Stimulated activated CD8-positive, alpha-beta memory T cell treated with anti-CD3 and anti-CD28 coated beads, Interleukin-12 subunit alpha, Interleukin-12 subunit beta, amount 100 ng/mL, for 1 hour (primary cell): Measurements from ENCODE around the gene LDLRAD3.

Source experiments
- DNase-seq: peaks from one replicate; pipeline ENCODE4 v3.0.0-alpha.2; 2020; ENCODE audit warnings: low read depth

LDLRAD3 gene

DNA sequence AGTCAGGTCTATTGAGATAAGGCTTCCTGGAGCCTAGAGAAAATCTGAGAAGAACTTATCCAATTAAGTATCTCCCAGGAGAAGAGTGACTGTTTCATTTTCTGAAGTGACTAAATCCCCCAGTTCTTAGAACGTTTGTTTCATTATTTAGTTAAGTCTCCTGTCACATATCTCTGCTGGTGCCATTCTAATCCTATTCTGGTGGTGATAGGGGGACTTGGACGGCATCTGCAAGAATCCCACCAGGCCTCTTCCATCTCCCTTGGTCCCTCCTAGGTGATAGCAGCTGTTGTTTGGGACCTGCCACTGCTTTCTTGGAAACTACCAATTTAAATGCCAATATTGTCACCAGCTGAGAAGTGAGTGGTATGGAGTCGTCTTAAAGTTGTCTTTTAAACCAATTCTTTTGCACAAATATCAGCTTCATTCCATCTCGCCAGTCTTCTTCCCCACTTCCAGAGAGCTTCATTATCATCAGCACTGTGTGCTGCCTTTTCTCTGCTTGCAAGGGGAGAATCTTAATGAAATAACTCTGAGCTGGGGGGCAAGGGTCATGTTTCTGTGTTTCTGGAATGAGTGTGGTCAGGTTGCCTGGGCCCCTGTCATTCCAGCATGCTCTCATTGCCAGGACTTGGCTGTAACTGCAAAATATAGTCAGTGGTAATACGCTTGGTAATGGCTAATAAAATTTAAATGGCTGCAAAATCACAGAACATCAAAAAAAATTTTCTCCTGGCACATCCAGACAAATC, 104.8 kb downstream of the LDLRAD3 start:
- no peak for DNase-seq

GRCh38 chr11:36051235-36052144, 107.6 kb downstream of the LDLRAD3 start:
- no peak for DNase-seq

GRCh38 chr11:36053281-36053680, 109.4 kb downstream of the LDLRAD3 start:
- no peak for DNase-seq

GRCh38 chr11:36053862-36054261, 110.0 kb downstream of the LDLRAD3 start:
- DNase-seq = no peak

- no peak for DNase-seq
Measured at GRCh38 chr11:36054628-36055027, 110.8 kb downstream of the LDLRAD3 start.

- DNase-seq = no peak
Measured at GRCh38 chr11:36056160-36056751, 112.4 kb downstream of the LDLRAD3 start.

GRCh38 chr11:36057379-36058042, 113.6 kb downstream of the LDLRAD3 start:
- no peak for DNase-seq

DNA sequence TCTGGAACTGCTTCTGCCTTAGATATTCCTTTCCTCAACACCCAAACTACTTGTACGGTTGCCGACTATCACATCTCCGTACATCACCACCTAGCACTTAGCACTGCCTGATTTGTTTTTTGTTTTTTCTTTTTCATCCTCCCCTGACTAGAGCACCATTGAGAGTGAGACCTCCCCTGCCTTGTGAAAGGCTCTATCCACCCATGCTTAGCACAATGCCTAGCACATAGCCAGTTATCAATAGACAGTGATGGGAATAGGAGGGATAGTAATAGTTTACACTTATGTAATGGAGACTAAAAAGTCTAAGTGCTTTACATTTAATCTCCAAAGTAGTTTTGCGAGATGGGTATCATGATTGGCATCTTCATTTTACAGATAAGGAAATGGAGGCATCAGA, 115.8 kb downstream of the LDLRAD3 start:
- no peak for DNase-seq

DNA sequence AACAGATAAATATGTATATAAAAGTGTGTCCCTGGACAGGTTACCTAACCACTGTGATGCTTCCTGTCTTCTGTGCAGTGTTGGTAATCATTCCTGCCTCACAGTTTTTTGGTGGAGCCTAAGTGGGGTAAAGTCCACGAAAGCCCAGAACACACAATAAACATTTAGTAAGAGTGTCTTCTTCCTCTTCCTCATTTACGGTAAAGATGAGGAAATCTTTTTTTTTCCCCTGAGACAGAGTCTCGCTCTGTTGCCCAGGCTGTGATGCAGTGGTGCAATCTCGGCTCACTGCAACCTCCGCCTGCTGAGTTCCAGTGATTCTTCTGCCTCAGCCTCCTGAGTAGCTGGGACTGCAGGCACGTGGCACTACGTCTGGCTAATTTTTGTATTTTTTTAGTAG, 117.1 kb downstream of the LDLRAD3 start:
- DNase-seq = no peak

GRCh38 chr11:36061471-36061870, 117.6 kb downstream of the LDLRAD3 start:
- DNase-seq = no peak

DNA sequence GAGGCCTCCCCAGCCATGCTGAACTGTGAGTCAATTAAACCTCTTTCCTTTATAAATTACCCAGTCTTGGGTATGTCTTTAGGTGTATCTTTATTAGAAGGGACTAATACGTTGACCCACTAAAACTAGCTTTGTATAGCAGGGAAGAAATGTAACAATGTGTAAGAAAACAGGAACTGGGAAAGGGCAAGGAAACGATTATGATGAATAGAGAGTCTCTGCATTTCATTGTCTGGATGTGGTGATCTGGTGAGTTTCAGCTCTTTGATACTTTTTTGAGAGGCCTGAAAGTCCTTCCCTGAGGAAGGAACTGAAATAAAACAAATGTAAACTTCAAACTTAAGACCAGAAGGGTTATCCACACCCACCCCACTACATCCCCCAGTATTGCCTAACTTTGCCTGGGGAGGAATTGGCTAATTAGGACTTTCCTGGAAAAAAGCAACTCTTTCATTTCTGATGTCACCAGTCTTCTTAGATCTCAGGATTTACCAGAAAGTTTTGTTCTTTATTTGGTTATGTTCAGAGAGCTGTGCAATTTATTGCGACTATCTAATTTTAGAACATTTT, 119.0 kb downstream of the LDLRAD3 start:
- DNase-seq = no peak

DNA sequence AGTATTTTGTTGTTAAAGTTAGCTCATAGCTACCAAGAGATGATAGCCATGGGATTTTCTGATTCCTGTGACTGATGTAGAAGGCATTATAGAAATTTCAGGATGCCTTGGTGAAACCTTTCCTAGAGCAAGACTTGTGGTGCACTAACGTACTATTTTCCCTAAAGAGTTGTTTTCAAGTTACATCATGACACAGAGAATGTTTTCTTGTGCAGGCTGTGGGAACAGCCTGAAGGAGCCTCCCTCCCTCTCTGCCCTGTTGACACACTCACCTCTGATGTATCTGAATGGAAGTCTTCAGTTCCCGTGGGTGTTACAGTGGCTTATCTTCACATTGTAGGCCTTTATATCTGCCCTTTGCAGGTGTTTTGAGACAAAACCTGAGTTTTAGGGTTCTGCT, 121.6 kb downstream of the LDLRAD3 start:
- no peak for DNase-seq

- DNase-seq = no peak
Measured at GRCh38 chr11:36066891-36067290, 123.0 kb downstream of the LDLRAD3 start.

- no peak for DNase-seq
Measured at GRCh38 chr11:36069576-36070212, 125.8 kb downstream of the LDLRAD3 start.

DNA sequence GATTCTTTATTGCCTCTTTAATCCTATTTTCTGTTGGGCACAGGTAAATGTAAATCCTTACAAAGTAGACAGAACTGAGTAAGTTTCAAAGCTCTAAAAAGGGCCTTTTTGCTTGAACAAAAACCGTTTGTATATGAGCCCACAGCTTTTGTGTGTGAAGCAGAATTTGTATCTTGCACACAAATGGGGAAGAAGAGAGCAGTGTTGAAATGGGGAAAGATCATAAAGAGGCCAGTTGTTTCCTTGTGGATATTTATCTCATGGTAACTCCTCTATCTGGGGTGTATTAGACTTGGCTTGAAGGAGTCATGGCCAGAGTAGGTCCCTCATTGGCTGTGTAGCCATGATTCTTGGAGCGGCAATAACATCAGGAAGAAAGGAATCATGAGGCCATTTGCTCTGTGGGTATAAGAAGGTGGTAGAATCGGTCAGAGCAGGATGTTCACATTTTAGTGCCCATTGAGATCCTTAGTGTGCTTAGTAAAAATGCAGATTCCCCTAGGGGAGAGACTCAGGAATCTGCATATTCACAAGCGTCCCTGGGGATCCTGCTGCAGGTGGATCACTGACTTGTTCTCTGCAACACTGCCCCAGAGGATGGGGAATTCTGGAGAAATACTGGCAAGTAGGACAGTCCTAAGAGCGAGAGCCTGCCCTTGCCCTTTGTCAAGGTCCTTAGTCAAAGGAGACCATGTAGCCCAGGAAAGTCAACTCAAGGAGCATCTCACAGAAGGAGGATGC, 126.5 kb downstream of the LDLRAD3 start:
- DNase-seq = no peak

DNA sequence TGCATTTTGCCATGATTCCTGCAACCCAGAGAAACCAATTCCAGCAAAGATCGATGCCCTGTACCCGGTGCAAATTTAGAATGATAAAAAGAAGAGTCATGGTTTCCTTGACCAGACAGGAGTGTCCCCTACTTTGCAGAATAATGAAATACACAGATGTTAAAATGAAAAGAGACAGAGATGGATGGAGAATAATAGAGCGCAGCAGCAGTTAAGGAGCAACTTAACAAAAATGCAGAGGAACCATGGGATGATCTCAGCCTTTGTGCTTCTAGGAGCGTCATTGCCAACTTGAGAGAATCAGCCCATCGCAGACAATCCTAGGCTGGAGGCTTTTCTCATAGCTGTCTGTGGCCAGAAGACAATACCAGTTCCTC, 127.1 kb downstream of the LDLRAD3 start:
- DNase-seq = no peak

GRCh38 chr11:36071917-36072500, 128.1 kb downstream of the LDLRAD3 start:
- no peak for DNase-seq

DNA sequence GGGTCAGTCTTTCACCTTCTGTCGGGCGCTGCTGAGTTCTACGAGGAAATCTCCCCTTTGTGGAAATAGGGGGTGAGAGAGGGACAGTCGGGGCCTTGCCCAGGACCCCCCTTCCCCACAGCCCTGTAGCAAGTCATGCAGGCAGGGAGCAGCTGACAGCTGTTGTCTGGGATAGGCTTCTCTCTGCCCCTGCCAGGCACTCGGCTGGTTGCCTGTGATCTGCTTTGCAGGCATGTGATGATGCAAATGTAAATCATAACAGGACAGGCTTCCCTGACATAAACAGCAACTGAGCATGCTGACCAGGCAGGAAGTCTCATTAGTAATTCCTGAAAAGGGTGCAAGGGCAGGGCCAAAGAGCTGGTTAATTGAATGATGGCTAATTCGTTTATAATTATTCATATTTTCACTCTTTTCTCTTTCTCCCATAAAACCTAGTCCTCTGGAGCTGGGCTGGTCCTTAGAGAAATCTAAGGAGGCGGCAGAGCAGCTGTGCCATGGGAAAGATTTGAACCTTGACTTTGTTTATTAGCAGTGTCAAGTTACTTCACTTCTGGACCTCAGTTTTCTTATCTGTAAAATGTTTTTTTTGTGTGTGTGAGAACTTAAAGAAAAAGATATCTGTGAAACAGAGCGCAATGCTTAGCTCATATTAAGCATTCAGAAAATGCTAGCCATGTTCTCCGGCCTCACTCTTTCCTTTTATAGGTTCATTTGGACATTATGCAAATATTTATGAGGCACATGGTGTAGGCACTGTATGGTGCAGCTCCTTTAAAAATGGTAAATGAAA, 129.7 kb downstream of the LDLRAD3 start:
- no peak for DNase-seq

GRCh38 chr11:36074941-36075431, 131.1 kb downstream of the LDLRAD3 start:
- no peak for DNase-seq
